ENCODE data around the gene MYL12A. TPM values are rescaled to one million over a fixed set of nuclear protein-coding genes. Genes with fewer than 3 reads are reported as not detected.

The MYL12A gene
- polyA plus RNA-seq, 1 donor, result 280 TPM

- Histone ChIP-seq H3K36me3 (ENCODE audit: control insufficient read depth, insufficient read depth, low read length) (no peaks in the 10 kb centered on the region), H3K27me3 (ENCODE audit: control insufficient read depth, insufficient read depth, low read length) (no peaks in the 10 kb centered on the region), H3K27ac (ENCODE audit: low read length) (no peak overlapping the region), H3K4me1 (ENCODE audit: control insufficient read depth, insufficient read depth, low read length) (no peaks in the 10 kb centered on the region), H3K4me3 (ENCODE audit: low read length) (no peak overlapping the region), H3K9me3 (ENCODE audit: control insufficient read depth, low read depth, low read length) (no peaks in the 10 kb centered on the region)
- WGBS (ENCODE audit: insufficient coverage, low lambda C conversion rate), result no CpG with 5 or more reads among the region's 7 CpGs
- DNase-seq, result no peak
These were observed 57.8 kb downstream of the MYL12A start for GRCh38 chr18:3305354-3305762.

Other genes with a start within 250 kb of the MYL12A start
- 54.1 TPM for gene LPIN2, start 234.7 kb upstream of the MYL12A start, polyA plus RNA-seq
- 8.7 TPM for gene MYOM1, start 27.8 kb upstream of the MYL12A start, polyA plus RNA-seq
- 408 TPM for gene MYL12B, start 14.3 kb downstream of the MYL12A start, polyA plus RNA-seq
- 63.5 TPM for gene TGIF1, start 202.4 kb downstream of the MYL12A start, polyA plus RNA-seq

Data from large intestine (tissue), 3 donors.